CD14-positive monocyte (primary cell): ENCODE measurements around the gene PPP6R3. TPM values are rescaled to one million over a fixed set of nuclear protein-coding genes. Genes with fewer than 3 reads are reported as not detected.

Experiments used
- DNase-seq, 3 donors: peaks; one replicate each; pipeline ENCODE4 v3.0.0-alpha.2; 2011 to 2022
- H2AFZ ChIP-seq: 2 replicates; pipeline ENCODE4 v1.6.0; 2012; ENCODE audit warnings: mild to moderate bottlenecking, low read depth, low read length, inconsistent platforms; ENCODE audit not compliant: insufficient read depth, poor library complexity, severe bottlenecking
- H3K27ac ChIP-seq, 2 donors: 1 replicate in 1 of 2; 2 replicates in 1 of 2; pipeline ENCODE4 v1.5.1; 2012 to 2013; ENCODE audit warnings: low read length in 2 of 2, control low read depth in 1 of 2, inconsistent platforms in 1 of 2, low read depth in 1 of 2, mild to moderate bottlenecking in 1 of 2
- H3K27me3 ChIP-seq, 2 donors: one replicate each; pipeline versions ENCODE4 v1.6.0 to v1.6.1; 2011 to 2013; ENCODE audit warnings: low read length in 2 of 2; ENCODE audit not compliant: control insufficient read depth in 2 of 2, insufficient read depth in 2 of 2
- H3K36me3 ChIP-seq, 2 donors: replicated peaks in 1 of 2; 1 replicate in 1 of 2; 2 replicates in 1 of 2; pipeline versions ENCODE4 v1.5.1 to v1.6.1; 2012 to 2013; ENCODE audit warnings: low read length in 2 of 2, control low read depth in 1 of 2, inconsistent platforms in 1 of 2, mild to moderate bottlenecking in 1 of 2; ENCODE audit not compliant: insufficient read depth in 2 of 2, control insufficient read depth in 1 of 2
- H3K4me1 ChIP-seq, 2 donors: 1 replicate in 1 of 2; 2 replicates in 1 of 2; pipeline versions ENCODE4 v1.5.1 to v1.6.1; 2012 to 2013; ENCODE audit warnings: low read length in 2 of 2, control low read depth in 1 of 2, inconsistent platforms in 1 of 2, mild to moderate bottlenecking in 1 of 2, moderate library complexity in 1 of 2; ENCODE audit not compliant: insufficient read depth in 2 of 2, control insufficient read depth in 1 of 2
- H3K4me2 ChIP-seq: replicated peaks from 2 replicates; pipeline ENCODE3; 2012; ENCODE audit warnings: low read length, moderate library complexity, mild to moderate bottlenecking; ENCODE audit not compliant: poor library complexity, severe bottlenecking; ENCODE audit errors: extremely low read depth
- H3K4me3 ChIP-seq, 3 experiments: fragments of 200-600 bp in 1 of 3; sonication (generic) in 1 of 3; replicated peaks in 1 of 3; 1 replicate in 2 of 3; 2 replicates in 1 of 3; pipeline ENCODE4 v1.5.1; 2011 to 2013; ENCODE audit warnings: low read length in 3 of 3, mild to moderate bottlenecking in 3 of 3, control low read depth in 2 of 3, low read depth in 2 of 3, inconsistent platforms in 1 of 3, moderate library complexity in 1 of 3
- H3K79me2 ChIP-seq: 2 replicates; pipeline ENCODE4 v1.6.0; 2012; ENCODE audit warnings: mild to moderate bottlenecking, control low read depth, inconsistent platforms, low read length, moderate library complexity; ENCODE audit not compliant: insufficient read depth
- H3K9ac ChIP-seq: 2 replicates; pipeline ENCODE4 v1.6.0; 2017; ENCODE audit warnings: low read length, mild to moderate bottlenecking; ENCODE audit not compliant: insufficient read depth, poor library complexity, severe bottlenecking
- H3K9me3 ChIP-seq, 2 donors: replicated peaks in 1 of 2; 1 replicate in 1 of 2; 2 replicates in 1 of 2; pipeline versions ENCODE4 v1.5.1 to v1.6.1; 2012 to 2013; ENCODE audit warnings: low read length in 2 of 2, control low read depth in 1 of 2; ENCODE audit not compliant: control insufficient read depth in 1 of 2, insufficient read depth in 1 of 2
- H4K20me1 ChIP-seq: 2 replicates; pipeline ENCODE4 v1.6.0; 2012; ENCODE audit warnings: mild to moderate bottlenecking, low read length, control low read depth, moderate library complexity; ENCODE audit not compliant: insufficient read depth
- H3K27ac Mint-ChIP-seq, 7 donors: one replicate each; pipeline ENCODE4 v1.8.0; 2020; ENCODE audit warnings: mild to moderate bottlenecking in 7 of 7, mixed read lengths in 7 of 7, moderate library complexity in 6 of 7, inconsistent platforms in 2 of 7
- H3K27me3 Mint-ChIP-seq, 3 donors: one replicate each; pipeline ENCODE4 v1.8.0; 2021 to 2022; ENCODE audit warnings: low read depth in 3 of 3, mild to moderate bottlenecking in 3 of 3, mixed read lengths in 3 of 3, moderate library complexity in 3 of 3, inconsistent platforms in 1 of 3
- H3K36me3 Mint-ChIP-seq, 2 donors: one replicate each; pipeline ENCODE4 v1.8.0; 2020; ENCODE audit warnings: mixed read lengths in 2 of 2, inconsistent platforms in 1 of 2, mild to moderate bottlenecking in 1 of 2
- H3K4me1 Mint-ChIP-seq: one replicate; pipeline ENCODE4 v1.8.0; 2020; ENCODE audit warnings: mild to moderate bottlenecking, mixed read lengths
- H3K4me3 Mint-ChIP-seq, 2 donors: one replicate each; pipeline ENCODE4 v1.8.0; 2020; ENCODE audit warnings: mild to moderate bottlenecking in 2 of 2, mixed read lengths in 2 of 2, moderate library complexity in 1 of 2
- H3K9me3 Mint-ChIP-seq, 7 donors: one replicate each; pipeline ENCODE4 v1.8.0; 2020 to 2022; ENCODE audit warnings: mixed read lengths in 7 of 7, mild to moderate bottlenecking in 6 of 7, moderate library complexity in 6 of 7, inconsistent platforms in 2 of 7
- WGBS: methylation state at CpG from one replicate; pipeline ENCODE4 v1.1.5; 2013; ENCODE audit warnings: missing lambda C conversion rate; ENCODE audit not compliant: insufficient coverage; 5-methylcytosine and 5-hydroxymethylcytosine counted together
- intact Hi-C, 2 donors: fragments of 100-400 bp; cut with micrococcal nuclease; formaldehyde crosslinking; loops; one replicate each; pipeline versions ENCODE4 v1.15.0 to v1.15.1; 2023
- polyA plus RNA-seq, 3 donors: library from polyadenylated mRNA; depleted of rRNA in 1 of 3; unstranded in 2 of 3; stranded (reverse) in 1 of 3; fragments of 300-500 nt in 2 of 3; fragments of >200 nt in 1 of 3; fragmentation: Illumina TruSeq in 2 of 3; gene quantifications; 1 replicate in 2 of 3; 2 replicates in 1 of 3; pipeline ENCODE4 v1.2.3, GENCODE V29; 2012 to 2021
- TF ChIP-seq, protein P1 (sequence below): fragments of 200-600 bp; IDR thresholded peaks from one replicate; pipeline ENCODE4 v1.8.0; 2022; ENCODE audit warnings: antibody characterized with exemption, mild to moderate bottlenecking

The PPP6R3 gene
- polyA plus RNA-seq, 3 donors, result 22.9 to 39.4 (median 38.1) TPM

DNA sequence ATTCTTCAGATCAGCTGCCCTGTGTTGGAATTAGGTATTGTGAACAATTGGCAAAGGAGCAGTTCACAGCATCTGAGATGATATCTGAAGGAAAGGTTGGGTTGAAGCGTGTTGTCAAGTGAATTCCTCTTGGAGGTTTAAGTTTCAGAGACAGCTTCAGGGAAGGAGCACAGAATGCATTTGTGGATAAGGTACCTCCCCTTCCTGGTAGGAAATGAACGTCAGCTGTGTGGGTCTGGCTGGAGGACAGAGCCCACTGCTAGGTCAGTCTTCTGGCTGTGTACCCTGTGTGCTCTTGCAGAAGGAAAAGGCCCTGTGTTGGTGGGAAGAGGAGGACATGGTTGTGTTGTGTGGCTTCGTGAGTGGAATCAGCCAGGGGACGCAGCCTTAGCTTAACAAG lies 135.7 kb downstream of the PPP6R3 start:
- no peak for DNase-seq
- no peak overlapping the region for H3K4me3 Mint-ChIP-seq
- 90% methylated on average over 4 of the region's 4 CpGs for WGBS
- no peaks in the 10 kb centered on the region for H3K4me1 ChIP-seq
- no peaks in the 10 kb centered on the region for H3K9me3 ChIP-seq
- peaks cover 23% of the 10 kb centered on the region for H4K20me1 ChIP-seq
- H3K9ac ChIP-seq, result no peak overlapping the region
- H3K36me3 ChIP-seq, result peaks cover 95 to 99% of the 10 kb centered on the region in 2 donors
- H3K27ac ChIP-seq, result no peak overlapping the region
- no peak overlapping the region for H3K4me2 ChIP-seq
- no peaks in the 10 kb centered on the region for H3K79me2 ChIP-seq
- H2AFZ ChIP-seq, result no peak overlapping the region
- H3K27ac Mint-ChIP-seq, result peak overlapping the region in 2 of 7 donors; percentile 34 to 58
- TF ChIP-seq, protein P1, sequence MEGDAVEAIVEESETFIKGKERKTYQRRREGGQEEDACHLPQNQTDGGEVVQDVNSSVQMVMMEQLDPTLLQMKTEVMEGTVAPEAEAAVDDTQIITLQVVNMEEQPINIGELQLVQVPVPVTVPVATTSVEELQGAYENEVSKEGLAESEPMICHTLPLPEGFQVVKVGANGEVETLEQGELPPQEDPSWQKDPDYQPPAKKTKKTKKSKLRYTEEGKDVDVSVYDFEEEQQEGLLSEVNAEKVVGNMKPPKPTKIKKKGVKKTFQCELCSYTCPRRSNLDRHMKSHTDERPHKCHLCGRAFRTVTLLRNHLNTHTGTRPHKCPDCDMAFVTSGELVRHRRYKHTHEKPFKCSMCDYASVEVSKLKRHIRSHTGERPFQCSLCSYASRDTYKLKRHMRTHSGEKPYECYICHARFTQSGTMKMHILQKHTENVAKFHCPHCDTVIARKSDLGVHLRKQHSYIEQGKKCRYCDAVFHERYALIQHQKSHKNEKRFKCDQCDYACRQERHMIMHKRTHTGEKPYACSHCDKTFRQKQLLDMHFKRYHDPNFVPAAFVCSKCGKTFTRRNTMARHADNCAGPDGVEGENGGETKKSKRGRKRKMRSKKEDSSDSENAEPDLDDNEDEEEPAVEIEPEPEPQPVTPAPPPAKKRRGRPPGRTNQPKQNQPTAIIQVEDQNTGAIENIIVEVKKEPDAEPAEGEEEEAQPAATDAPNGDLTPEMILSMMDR, result no peak
- H3K27me3 Mint-ChIP-seq, result no peaks in the 10 kb centered on the region
- no peaks in the 10 kb centered on the region for H3K4me1 Mint-ChIP-seq
- no peak overlapping the region for H3K4me3 ChIP-seq
- no peaks in the 10 kb centered on the region for H3K9me3 Mint-ChIP-seq
- H3K27me3 ChIP-seq, result no peaks in the 10 kb centered on the region
- H3K36me3 Mint-ChIP-seq, result peaks cover 87 to 96% of the 10 kb centered on the region in 2 donors
- intact Hi-C loops, result no loop called here

DNA sequence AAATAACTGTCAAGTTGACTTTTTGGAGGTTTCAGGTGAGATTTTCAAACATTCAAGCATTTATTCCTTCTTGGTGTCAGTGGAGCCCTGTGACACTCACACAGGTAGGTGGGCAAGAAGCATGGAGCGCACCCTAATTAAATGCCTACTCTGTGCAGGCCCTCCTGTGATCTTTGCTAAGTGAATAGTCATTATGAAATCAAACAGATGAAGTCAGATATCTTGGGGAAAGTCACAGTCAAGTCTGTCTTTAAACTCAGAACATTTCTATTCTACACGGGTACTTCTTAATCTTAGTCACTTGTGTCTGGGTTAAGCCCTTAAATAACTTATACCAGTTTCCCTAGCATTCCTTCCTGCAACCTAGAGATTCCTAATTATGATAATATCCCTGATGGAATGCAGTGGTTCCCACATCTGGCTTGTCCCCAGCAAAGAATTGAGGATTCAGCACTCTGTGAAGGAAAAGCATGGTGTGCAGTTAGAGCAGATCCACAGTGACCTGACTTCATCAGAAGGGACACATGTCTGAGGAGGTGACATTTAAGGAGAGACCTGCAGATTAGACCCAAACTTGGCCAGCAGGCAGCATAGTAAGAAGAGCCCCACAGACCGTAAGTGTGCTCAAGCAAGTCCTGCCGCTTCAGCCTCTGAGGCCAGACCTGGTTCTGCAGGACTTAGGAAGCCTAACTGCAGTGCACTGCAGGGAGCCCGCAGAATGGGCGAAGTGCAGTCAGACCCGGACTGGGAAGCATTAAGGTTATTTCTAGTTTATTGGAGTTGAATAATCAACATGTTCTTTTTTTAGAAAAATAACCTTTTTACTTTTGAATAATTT lies 138.5 kb downstream of the PPP6R3 start:
- TF ChIP-seq, protein P1, result no peak
- no peaks in the 10 kb centered on the region for H3K27me3 Mint-ChIP-seq
- 93% methylated on average over 3 of the region's 7 CpGs for WGBS

More for the DNA sequence above, 138.5 kb downstream of the PPP6R3 start:
- Mint-ChIP-seq H3K27ac (peak overlapping the region in 1 of 7 donors; percentile 10), H3K36me3 (peaks cover 88 to 96% of the 10 kb centered on the region in 2 donors), H3K9me3 (no peaks in the 10 kb centered on the region), H3K4me3 (no peak overlapping the region), H3K4me1 (no peaks in the 10 kb centered on the region)
- peaks cover 19% of the 10 kb centered on the region for H4K20me1 ChIP-seq
- no peaks in the 10 kb centered on the region for H3K4me1 ChIP-seq
- no peak overlapping the region for H3K27ac ChIP-seq
- no peaks in the 10 kb centered on the region for H3K27me3 ChIP-seq
- no peak overlapping the region for H3K4me2 ChIP-seq
- intact Hi-C loops, result no loop called here
- H3K9ac ChIP-seq, result no peak overlapping the region
- H2AFZ ChIP-seq, result no peak overlapping the region
- DNase-seq, result no peak
- no peak overlapping the region for H3K4me3 ChIP-seq
- peaks cover 95 to 99% of the 10 kb centered on the region in 2 donors for H3K36me3 ChIP-seq
- no peaks in the 10 kb centered on the region for H3K9me3 ChIP-seq
- no peaks in the 10 kb centered on the region for H3K79me2 ChIP-seq
